Activated CD4-positive, alpha-beta T cell treated with anti-CD3 and anti-CD28 coated beads, Interleukin-2, amount 50 U/mL, for 1 hour (primary cell): ENCODE data around the gene ALDH8A1.

Experiments
- DNase-seq: peaks from one replicate; pipeline ENCODE4 v3.0.0-alpha.2; 2020

ALDH8A1 gene, protein sequence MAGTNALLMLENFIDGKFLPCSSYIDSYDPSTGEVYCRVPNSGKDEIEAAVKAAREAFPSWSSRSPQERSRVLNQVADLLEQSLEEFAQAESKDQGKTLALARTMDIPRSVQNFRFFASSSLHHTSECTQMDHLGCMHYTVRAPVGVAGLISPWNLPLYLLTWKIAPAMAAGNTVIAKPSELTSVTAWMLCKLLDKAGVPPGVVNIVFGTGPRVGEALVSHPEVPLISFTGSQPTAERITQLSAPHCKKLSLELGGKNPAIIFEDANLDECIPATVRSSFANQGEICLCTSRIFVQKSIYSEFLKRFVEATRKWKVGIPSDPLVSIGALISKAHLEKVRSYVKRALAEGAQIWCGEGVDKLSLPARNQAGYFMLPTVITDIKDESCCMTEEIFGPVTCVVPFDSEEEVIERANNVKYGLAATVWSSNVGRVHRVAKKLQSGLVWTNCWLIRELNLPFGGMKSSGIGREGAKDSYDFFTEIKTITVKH

DNA sequence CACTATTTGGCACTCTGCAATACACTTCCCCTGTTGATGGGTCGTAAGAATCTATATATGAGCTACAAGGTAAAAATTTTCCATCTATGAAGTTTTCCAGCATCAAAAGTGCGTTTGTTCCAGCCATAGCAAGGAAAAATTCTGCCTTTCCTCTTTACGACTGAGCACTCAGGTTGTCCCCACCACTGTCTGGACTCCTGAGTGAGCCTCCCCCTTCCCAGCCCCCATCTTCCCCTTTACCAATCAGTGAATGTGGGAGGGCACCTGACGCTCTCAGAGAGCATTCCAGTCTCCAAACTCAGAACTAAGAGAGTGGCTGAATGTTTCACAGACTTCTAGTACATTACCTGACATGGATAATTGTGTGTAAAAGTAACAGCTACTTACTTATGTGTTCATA, at the start of gene ALDH8A1:
Gene ALDH8A1, minus strand, starts transcription at position 175 of the 400 bp plus-strand sequence. Its CDS starts 48 bp downstream, at position 127.
- no peak for DNase-seq

DNA sequence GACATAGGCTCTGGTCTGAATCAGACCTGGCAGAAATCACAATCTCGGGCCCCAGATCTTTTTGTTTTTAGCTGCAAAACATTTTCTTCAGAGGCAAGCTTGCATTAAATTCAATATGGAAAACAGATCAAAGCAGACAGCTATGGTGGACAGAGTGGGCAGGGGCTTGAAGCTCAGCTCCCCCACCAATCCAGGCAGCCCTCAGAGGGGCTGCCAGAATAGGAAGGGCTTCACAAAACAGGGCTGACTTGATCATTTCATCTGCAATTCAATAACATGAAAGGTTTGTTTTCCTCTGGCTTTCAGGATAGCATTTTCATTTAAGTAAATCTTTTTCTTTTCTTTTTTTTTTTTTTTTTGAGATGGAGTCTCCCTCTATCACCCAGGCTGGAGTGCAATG, 49.2 kb upstream of the ALDH8A1 start:
- no peak for DNase-seq

DNA sequence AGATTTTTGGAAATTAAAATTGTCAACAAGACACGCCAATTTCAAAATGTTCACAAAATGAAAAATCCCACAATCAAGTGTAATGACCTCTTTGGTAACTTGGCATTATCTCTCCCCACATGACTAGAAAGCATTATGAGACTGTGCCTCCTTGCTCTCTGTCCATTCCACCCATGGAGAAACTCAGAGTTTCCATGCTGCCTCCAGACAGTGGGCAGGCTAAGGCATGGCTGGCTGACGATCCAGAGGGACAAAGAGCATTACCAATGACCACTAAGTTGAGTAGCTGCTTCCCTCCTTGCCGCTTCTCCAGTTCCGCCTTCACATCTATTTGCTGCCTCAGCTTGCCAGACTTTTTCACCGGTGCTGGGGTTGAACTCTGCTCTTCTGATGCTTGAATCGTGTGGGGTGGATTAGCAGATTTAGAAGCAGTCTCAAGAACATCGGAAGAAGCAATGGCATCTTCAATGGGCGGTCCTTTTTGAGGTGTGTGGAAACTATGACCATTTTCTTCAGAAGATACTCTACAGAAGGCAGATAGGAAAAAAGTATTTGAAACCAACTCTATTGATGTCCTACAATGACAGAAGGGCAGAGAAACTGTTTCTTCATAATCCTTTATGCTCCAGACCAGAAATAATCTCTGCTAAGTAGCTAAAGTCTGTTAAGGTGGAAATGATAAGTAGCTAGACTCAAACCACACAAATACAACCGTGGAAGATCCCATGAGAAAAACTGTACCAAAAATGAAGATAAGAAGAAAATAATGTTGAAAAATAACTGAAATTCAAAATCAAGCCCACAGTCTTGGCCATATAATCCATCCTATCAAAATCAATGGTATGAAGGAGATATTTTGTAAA, 47.5 kb upstream of the ALDH8A1 start:
- no peak for DNase-seq

DNA sequence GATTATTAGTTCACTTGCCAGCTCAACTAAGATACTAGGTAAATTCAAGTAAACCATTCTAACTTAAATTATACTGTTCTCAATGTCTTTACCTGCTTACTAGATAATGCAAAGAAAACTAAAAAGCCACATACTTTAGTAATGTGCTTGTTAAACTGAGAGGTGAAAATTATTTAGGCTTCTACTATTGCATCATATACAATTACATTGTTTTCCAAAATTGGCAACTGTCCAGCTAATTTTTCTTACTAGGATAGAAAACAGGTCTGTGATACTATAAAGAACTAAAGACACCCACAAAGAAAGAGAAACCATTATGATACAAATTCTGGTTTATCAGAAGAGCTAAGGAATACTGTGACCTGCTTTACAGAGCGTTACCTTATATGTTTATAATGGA, 45.6 kb upstream of the ALDH8A1 start:
- DNase-seq = no peak

DNA sequence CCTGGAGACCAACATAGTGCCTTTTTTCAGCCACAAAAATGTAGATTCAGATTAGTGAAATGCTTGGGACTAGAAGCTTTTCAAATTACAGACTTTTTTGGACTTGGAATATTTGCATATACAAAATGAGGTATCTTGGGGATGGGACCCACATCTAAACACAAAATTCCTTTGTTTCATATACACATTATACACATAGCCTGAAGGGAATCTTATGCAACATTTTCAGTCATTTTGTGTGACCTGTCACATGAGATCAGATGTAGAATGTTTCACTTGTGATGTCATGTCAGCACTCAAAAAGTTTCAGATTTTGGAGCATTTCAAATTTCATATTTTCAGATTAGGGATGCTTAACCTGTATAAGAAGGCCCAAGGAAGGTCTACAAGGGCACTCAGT, 44.5 kb upstream of the ALDH8A1 start:
- no peak for DNase-seq

DNA sequence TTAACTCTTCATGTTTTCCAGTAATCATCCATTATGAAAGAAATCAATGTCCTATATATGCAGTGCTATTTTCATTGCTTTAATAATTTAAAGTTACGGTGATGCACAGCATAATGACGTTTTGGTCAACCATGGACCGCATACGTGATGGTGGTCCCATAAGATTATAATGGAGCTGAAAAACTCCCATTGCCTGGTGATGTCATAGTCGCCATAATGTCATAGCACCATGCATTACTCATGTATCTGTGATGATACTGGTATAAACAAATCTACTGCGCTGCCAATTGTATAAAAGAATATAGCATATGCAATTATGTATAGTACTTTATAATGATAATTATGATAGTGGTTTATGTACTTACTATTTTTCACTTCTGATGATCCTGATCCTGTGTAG, 42.3 kb upstream of the ALDH8A1 start:
- DNase-seq = no peak

DNA sequence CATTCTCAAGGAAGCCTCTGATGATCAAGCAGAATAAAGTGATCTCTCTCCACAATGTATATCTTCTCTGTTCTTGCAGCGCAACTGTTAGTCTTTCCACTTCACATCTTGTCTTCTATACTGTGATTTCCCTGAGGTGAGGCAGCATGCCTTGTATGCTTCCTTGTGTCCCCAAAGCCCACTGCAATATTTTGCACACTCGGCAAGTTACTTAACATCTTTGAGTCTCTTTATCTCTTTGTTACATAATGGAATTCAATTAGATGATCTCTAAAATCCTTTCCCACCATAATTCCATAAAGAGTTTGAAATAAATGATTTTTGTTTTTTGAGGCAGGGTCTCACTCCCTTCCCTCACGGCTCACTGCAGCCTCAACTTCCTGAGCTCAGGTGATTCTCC, 40.4 kb upstream of the ALDH8A1 start:
- no peak for DNase-seq

DNA sequence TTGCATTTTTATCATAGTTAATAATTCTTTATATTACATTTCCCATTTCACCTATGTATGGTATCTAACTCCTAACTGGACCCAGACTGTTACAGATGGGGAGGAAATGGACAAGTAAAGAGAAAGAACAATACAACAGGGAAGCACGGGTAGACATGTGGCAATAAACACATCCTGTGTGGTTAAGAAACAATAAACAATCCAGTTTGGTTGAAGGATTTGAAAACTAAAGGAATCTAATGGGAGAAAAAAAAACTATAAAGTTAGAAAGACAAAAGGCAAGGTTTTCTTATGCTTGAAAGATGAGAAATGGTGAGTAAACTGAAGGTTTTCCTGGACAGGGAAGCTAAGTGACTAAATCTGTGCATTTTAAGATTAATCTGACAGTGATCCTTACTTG, 34.9 kb upstream of the ALDH8A1 start:
- no peak for DNase-seq

DNA sequence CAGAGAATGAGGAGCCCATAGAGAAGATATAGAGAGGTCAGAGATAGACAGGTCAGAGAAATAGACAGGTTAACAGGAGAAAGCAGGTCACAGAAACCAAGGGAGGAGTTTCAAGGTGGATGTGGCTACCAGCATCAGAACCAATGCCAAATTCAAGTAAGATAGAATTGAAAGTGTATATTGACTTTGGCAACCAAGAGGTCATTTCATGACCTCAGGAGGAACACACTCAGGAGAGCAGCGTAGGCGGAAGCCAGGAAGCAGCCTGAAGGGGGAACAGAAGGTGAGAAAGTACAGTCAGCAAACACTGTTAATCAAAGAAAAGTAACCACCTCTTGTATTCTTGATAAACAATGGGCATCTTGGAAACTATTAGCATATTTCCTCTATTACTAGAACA, 33.9 kb upstream of the ALDH8A1 start:
- no peak for DNase-seq

DNA sequence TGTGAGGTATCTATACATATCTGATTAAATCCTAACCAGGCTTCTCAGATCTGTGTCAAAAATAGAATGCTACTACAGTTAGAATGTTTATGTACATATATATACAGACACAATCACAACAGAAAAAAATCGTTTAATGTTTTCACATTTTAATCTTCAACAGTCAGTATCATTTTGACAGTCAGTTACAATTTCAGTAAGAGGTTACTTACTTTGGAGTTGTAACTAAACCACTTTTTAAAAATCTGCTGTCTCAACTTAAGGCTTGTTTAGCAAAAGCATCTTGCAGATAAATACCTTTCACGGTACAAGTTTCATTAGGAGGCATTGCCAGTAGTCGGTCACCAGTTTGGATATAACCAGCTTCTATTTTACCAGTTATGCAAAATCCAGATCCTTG, 32.3 kb upstream of the ALDH8A1 start:
- no peak for DNase-seq

DNA sequence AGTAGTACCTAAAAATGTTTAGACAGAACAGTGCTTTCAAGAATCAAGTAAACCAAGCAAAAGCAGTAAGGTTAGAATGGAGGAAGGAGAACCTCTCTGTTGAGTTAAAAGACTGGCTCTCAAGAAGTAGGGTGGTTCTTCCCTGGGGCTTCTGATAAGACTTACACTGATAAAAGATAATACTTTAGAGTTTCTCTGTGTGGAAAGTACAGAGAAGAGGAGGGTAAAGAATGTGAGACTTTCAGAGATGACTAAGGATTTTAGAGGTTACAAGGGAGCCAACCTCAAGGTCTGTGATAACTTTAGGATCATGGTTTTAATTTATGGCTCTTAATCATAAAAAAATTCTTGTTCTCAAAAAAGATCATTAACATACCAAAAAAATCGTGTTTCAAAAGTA, 30.9 kb upstream of the ALDH8A1 start:
- DNase-seq = no peak

DNA sequence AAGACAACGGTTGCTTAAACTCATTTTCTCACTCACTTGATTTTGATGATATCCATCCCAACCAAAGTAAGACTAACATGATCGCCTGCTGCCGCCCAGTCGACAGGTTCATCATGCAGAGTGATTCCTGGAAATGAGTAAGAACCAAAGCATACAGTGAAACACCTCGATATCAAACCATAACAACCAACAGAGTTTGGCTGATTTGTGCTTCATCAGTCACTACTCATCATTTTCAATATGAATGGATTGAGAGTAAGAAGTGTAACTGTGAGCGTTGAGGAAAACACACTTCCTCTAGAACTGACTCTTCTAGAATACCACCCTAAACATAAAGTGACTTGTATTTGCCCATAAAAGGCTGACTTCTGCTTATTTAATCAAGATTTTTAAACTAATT, 29.2 kb upstream of the ALDH8A1 start:
- no peak for DNase-seq

DNA sequence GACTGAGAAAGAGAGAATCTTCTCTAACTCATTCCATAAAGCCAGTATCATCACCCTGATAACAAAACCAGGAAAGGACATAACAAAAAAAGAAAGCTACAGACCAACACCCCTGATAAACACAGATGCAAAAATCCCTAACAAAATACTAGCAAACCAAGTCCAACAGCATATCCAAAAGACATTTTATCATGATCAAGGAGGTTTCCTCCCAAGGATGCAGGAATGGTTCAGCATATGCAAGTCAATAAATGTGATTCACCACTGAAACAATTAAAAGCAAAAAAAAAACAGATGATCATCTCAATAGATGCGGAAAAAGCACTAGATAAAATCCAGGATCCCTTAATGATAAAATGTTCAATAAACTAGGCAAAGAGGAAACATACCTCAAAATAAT, 24.5 kb upstream of the ALDH8A1 start:
- no peak for DNase-seq

DNA sequence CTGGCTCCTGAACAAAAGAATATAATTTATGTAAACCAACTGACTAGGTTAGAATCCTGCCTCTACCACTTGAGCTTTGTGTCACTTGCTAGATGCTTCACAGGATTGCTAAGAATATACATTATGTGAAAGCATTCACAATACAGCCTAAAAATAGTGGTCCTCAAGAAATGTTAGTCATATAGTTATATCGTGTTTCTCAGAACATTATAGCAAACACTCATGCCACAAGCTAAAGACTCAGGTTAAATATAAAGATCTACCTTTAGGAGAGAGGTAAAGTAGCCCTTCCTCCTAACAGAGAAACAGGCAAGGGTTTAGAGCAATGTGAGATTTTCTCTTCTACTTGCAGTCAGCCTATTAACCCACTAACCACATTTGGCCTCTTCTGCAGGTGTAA, 17.8 kb upstream of the ALDH8A1 start:
- no peak for DNase-seq

DNA sequence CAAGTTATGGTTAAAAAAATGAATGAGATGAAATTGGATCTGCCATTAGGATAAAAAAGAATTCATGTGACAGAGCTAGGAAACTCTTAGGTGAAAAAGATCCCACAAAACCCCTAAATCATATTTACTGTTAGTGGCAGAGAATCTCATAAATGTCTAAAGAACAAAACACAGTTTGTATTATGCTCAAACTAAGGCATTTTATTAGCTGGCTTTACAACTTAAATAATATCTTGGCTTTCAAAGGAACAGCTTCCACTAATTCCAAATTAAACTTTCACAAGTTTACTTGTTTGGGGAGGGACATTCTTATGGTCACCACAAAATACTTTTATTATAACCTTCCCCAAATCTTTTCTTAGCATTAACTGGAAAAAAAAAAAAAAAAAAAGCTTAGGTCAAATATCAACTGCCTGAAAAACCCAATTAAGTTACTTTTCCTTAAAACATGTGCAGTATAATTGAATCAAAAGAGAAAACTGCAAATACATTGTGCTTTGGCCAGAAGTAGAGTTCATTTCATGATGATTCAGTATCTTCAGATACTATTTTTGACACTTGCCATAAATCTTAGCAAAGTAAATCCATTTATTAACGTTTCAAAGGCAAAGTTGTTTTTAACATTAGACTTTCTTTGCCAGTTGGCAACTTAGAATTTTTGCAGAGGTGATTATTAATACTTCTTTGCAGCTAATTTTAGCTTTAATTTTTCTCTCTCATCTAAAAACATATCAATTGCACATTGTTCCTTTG, 14.7 kb upstream of the ALDH8A1 start:
- no peak for DNase-seq

DNA sequence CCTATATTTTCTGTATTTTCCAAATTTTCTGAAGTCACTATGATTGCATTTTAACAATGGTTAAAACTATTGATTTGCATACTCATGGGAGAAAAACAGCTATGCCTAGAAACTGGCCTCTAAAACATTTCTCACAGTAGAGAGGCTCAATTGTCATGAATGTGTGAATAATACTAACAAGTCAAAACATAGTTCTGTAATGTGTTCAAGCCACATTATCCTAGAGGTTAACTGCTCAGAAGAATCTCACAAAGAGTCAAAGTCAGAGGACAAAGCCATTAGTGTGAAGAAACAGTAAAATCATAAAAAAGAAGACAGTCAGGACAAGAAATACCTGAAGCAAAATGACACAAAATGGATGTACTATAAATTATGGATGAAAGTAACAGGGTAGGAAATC, 12.5 kb upstream of the ALDH8A1 start:
- no peak for DNase-seq

DNA sequence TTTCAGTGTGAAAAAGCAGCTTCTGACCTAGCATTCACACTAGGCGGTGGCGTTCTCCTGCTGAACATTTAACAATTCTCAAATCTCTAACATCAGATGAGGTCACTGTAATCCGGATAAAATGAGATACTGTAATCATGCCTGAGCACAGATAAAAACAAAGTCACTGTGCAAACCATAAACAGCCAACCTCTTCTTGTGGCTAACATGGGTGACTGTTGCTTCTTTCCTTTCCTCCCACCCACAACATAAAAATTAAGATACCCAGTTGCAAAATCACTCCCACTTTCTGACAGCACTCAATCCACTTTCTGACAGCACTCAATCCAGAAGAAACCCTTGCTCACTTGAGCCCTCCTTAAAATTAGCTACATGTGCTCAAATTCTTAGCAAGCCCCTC, 11.5 kb upstream of the ALDH8A1 start:
- no peak for DNase-seq

DNA sequence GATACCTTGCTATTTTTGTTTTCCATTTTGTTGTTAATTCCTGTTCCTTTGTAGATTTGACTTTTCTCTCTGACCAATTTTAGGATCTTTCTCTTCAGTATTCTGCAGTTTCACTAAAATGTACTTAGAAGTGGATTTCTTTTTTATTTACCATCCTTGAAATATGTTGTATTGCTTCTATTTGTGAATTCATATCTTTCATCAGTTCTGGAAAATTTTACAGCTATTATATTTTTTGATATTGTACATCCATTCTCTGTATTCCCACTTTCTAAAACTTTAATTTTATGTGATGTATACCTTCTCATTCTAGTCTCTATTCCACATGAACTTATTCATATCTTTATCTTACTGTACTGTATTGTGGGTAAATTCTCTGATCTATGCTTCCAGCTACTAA, 9.7 kb upstream of the ALDH8A1 start:
- DNase-seq = no peak

DNA sequence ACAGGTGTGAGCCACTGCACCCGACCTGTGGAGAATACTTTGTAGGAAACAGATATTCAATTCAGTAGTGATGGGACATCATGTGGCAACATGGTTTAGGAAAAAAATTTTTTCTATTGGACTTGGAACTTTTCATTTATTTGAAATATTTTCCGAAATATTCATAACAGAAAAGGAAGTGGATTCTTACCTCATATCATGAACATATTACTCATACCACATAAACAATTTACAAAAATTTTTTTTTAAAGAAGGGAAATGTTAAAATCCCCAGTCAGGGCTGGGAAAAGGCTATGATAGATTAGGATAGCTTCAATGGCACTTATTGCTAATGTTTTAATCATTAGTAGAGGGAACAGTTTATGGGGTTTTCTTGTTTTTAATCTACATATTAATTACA, 6.8 kb upstream of the ALDH8A1 start:
- DNase-seq = no peak

DNA sequence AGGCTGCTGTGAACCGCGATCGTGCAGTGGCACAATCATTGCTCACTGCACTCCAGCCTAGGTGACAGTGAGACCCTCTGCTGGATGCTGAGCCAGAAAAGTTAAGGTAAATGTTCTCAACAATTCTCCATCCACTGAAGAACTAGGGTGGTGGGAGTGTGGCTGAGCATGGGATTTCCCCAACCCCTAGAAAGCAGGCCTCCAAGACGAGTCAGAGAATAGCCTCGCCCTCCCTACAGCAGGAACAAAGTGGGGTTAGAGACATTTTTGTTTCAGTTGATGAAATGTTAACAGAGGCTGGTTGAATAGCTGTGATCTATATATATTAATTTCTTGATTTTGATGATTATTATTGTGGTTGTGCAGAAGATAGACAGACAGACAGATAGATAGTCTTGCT, 6.1 kb upstream of the ALDH8A1 start:
- no peak for DNase-seq

DNA sequence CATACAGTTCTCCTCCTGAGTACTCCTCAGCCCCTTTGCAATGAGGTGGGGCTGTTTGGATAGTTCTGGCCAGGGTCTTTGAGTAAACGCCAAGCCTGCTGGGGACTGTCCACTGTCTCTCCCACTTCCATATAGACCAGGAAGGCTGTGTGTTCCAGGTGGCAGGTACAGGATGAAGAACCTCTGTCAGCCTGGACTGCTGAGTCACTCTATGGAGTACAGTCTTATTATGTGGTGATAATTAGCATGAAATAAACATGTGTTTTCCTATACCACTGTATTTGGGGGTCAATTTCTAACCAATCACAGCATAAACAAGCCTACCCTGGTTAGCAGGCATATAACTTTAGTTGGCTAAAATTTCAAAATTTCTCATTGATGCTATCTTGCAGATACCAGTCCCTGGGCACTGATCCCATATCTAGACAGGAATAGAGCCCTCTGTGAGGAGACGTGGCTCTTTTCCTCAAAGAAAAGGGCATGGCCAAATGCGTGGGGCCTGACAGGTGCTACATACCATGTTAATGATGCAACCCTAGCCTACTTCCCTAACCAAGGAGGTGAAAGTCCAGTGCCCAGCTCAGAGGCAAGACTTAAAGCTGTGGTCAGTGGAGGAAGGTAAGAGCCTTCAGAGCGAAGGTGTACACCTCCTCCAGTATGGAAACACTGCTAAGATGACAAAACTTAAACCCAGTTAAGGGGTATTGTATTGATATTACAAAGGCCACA, 4.5 kb upstream of the ALDH8A1 start:
- DNase-seq = no peak

DNA sequence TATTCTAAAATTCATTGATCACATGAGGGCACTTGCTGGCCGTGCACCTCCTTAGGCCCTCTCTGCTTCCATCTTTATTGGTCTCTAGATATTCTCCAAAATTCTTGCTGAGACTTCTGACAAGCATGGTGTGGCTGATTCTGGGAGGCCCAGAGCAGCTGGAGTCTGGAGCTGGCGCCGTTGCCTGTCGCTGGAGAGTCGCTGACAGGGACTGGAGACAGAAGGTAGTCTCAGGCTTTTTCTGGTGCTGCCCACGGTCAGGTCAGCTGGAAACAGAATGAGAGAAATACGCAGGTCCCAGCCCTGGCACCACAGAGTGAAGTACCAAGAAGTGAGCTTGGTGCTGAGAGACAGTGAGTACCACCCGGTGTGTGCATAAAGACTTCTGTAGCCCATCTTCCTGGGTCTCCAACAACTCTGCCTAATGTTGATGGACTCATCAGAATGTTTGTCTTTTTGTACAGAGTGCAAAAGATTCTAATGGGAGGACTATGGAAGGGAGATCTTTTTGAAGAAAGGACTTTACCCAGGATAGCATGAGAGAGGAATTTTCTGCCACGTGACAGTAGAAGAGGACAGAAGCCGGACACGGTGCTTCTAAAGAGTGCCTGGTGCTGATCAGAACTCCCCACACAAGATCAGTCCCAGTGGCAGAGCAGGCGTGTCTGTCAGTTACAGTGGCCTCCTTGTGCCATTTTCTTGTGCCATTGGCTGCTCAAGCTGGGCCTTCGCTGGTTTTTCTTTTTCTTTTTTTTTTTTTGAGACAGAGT, 1.8 kb upstream of the ALDH8A1 start:
- DNase-seq = no peak
